NCI-H2029 (cell line): ENCODE data around the gene DZIP1L.

Experiments
- DNase-seq: peaks from one replicate; lab custom pipeline; 2025; lab: John Stamatoyannopoulos, UW

DZIP1L gene

DNA sequence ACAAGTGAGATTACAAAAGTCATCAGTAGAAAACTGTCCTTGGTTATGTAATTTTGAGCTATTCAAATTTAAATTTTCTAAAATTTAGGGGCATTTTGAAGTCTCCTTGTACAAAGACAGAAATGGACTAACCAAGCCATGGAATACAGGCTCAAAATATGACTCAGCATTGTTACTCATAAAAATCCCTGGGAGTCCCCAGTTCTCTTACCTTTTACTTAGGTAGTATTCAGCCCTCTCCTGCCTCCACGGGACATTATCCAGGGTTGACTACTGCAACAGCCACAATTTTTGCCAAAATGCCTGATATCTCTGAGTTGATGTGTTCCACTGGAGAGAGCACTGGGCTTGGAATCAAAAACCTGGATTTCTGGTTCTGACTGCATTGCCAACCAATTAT is 80.5 kb downstream of the DZIP1L start:
- DNase-seq: no peak

DNA sequence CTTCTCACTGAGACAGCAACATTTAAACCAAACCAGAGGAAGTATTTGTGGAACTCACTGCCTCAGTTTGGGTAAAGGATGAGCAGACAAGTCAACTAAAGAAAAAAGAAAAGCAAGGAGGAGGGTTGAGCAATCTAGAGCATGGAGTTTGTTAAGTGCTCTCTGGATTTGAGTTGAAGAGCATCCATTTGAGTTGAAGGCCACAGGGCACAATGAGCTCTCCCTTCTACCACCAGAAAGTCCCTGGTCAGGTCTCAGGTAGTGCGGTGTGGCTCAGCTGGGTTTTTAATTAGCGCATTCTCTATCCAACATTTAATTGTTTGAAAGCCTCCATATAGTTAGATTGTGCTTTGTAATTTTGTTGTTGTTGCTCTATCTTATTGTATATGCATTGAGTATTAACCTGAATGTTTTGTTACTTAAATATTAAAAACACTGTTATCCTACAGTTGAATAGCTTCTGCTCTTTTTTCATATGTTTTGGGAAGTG is 82.2 kb downstream of the DZIP1L start:
- no peak for DNase-seq

DNA sequence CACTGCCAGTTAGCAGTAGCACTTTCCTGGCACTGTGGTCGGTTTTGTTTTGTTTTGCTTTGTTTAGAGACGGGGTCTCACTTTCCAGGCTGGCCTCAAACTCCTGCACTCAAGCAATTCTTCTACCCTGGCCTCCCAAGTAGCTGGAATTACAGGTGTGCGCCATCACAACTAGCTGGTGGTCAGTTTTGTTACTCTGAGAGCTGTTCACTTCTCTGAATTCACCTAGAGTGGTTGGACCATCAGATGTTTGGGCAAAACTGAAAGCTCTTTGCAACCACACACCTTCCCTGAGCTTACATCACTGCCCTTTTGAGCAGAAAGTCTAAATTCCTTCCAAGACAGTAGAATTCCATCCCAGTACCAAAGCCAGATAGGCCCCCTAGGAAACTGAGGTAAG is 82.8 kb downstream of the DZIP1L start:
- DNase-seq: no peak

DNA sequence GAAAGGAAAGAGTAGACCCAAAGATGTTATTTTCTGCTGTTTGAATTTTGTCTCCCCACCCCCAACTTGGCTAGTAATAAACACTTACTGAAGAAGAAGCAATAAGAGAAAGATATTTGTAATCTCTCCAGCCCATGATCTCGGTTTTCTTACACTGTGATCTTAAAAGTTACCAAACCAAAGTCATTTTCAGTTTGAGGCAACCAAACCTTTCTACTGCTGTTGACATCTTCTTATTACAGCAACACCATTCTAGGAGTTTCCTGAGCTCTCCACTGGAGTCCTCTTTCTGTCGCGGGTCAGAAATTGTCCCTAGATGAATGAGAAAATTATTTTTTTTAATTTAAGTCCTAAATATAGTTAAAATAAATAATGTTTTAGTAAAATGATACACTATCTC is 83.9 kb downstream of the DZIP1L start:
- no peak for DNase-seq

DNA sequence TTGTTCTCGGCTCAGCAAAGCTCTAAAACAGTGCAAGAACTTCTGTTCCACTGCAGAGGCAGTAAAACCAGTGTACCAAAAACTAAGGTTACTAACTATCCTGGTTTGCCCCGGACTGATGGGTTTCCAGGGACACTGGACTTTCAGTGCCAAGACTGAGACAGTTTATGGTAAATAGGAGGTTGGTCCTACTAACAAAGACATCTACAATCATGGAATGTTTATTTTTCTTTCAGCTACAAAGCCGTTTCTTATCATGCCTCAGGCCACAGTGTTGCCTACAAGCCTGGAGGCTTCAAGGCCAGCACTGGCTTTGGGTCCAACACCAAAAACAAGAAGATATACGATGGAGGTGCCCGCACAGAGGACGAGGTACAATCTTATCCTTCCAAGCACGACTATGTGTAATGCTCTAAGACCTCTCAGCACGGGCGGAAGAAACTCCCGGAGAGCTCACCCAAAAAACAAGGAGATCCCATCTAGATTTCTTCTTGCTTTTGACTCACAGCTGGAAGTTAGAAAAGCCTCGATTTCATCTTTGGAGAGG is 84.6 kb downstream of the DZIP1L start:
- no peak for DNase-seq

DNA sequence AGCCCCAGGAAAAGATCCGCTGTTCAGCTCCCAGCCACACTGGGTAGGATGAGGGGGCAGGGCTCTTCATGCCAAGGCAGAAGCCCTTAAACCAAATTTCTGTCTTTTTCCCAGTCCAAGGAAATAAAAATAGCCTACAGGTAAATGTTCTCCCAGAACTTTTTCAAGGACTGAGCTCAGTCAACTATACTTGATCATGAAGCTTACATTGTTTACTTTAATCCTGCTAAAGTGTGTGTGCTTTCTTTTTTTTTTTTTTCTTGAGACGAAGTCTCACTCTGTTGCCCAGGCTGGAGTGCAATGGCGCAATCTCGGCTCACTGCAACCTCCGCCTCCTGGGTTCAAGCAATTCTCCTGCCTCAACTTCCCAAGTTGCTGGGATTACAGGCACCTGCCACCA is 87.6 kb downstream of the DZIP1L start:
- DNase-seq: no peak

DNA sequence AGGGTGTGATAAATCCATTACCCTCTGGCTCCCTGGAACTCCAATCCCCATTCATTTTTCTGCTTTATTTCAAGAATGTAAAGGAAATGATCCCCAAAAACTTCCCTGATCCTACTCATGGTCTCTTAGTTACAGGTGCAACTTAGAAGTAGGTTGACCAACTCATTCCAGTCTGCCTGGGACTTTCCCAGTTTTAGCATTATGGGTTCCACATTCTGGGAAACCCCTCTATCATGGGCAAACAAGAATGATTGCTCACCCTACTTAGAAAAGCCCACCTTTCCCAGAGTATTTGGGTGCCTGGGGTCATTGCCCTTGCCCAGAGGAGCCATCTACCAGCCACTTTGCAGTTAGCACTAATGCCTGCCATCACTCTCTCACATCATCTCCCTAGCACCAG is 89.9 kb downstream of the DZIP1L start:
- no peak for DNase-seq

DNA sequence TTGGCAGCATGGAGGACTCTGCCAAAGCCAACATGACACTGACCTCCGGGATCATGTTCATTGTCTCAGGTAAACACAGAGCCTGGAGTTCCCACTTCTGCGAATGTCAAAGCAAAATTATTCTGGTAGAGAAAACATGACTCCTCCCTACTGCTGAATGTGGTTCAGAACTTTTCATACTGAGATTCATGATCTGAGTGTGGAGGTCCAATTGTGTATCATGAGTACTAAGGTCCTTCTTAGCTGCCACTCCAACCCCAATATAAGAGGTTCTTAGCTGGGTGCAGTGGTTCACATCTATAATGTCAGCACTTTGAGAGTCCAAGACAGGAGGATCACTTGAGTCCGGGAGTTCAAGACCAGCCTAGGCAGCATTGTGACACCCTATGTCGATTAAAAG is 91.7 kb downstream of the DZIP1L start:
- no peak for DNase-seq

DNA sequence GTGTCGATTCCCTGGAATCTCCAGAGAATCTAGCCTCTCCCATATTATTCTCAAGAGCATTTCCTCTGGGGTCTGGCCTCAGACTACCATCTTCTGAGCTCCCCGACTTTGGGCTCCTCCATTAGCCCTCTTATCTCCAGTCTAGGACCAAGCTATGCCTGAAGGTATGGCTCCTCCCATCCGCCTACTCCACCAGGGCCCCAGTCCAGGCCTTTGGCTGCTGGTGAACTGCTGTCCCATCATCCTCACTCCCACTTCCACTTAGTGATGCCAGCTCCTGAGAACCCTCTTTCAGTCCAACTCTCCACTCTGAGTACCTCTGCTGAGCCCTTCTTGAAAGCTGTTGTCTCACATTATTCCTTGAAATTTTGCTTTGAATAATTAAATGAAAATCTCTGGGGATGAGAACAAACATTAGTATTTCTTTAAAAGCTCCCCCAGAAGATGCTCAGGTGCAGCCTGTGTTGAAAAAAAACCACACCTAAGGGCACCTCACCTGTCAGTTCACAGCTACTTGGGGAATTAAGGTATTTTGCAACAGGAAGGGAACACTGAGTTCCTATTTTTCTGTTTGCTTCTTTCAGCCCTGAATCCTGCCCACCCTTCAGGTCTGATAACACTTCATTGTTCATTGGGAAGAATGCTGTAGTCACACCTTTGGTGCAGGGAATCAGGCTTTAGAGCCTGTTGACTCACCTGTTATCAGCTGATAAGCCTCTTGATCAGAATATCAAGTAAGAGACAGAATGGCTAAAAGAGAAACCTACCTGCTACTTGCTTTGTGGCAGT is 95.9 kb downstream of the DZIP1L start:
- DNase-seq: no peak

DNA sequence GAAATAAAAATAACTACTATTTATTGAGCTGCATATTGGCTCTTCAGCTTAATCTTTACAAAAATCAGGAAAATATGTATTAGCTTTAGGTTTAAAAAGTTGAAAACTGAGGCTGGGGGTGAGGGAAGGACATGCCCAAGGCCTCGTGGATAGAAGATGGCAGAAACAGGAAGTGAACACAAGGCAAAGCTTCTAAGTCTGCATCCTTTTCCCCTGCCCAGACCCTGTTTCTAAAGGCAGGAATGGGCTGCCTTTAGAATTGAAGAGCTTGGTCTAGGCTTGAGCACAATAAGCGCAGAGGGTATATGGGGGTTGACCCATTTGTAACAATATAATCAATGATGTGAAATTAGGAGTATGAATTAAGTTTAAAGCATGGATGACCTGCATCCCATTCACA is 99.3 kb downstream of the DZIP1L start:
- no peak for DNase-seq

DNA sequence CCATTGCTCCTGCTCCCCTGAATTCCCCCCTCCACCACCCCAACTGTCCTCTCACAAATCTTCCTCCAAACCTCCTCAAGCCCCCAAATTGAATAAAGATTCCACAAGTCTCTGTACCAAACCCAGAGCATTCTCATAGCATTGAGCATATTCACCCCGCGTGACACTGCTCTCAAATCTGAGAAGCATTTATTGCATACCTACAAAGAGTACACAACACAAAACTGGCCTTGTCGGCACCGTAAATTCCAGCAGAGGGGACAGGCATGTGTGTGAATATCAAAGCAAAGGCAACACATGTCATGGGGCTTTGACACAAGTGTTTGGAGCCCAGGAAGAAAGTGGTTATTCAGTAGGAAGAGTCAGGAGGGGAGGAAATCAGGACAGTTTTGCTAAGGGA is 102.9 kb downstream of the DZIP1L start:
- DNase-seq: no peak
